AG08395 (cell line): Measurements from ENCODE around the gene SNAP91.
A peak's percentile ranks its signal among the peaks of the same experiment; 100 is the strongest.
"Not testable (repeated sequence)": the region's sequence is repeated elsewhere in the genome, so short reads cannot be mapped to it uniquely, and the experiment has no call there.

Source experiments
- DNase-seq: peaks from one replicate; pipeline ENCODE4 v3.0.0; 2012; ENCODE audit warnings: mixed read lengths, low spot score

Gene SNAP91

GRCh38 chr6:83708970-83709747, at the start of gene SNAP91:
Gene SNAP91 (minus strand): TSS chr6:83709101. CDS start chr6:83707927, 1,174 bp downstream.
- DNase-seq = no peak

- no peak for DNase-seq
Observed at GRCh38 chr6:83758533-83758932, 49.6 kb upstream of the SNAP91 start.

GRCh38 chr6:83757021-83757420, 48.1 kb upstream of the SNAP91 start:
- DNase-seq = no peak

GRCh38 chr6:83756565-83756964, 47.7 kb upstream of the SNAP91 start:
- no peak for DNase-seq

GRCh38 chr6:83752375-83752774, 43.5 kb upstream of the SNAP91 start:
- DNase-seq = not testable (repeated sequence)

- DNase-seq = no peak
Observed at GRCh38 chr6:83741089-83741488, 32.2 kb upstream of the SNAP91 start.

- no peak for DNase-seq
Observed at GRCh38 chr6:83735461-83735860, 26.6 kb upstream of the SNAP91 start.

GRCh38 chr6:83729871-83730270, 21.0 kb upstream of the SNAP91 start:
- DNase-seq = no peak

GRCh38 chr6:83722876-83723275, 14.0 kb upstream of the SNAP91 start:
- DNase-seq = no peak

- no peak for DNase-seq
Observed at GRCh38 chr6:83717809-83718208, 8.9 kb upstream of the SNAP91 start.

GRCh38 chr6:83711958-83712357, 3.1 kb upstream of the SNAP91 start:
- DNase-seq = no peak

- DNase-seq = no peak
Observed at GRCh38 chr6:83709748-83710050, 798 bp upstream of the SNAP91 start.

- DNase-seq = peak; percentile 14
Observed at GRCh38 chr6:83708546-83708969, 343 bp downstream of the SNAP91 start.

- peak; percentile 3 for DNase-seq
Observed at GRCh38 chr6:83707829-83708545, 914 bp downstream of the SNAP91 start.

- DNase-seq = no peak
Observed at GRCh38 chr6:83702749-83703148, 6.2 kb downstream of the SNAP91 start.

GRCh38 chr6:83702077-83702476, 6.8 kb downstream of the SNAP91 start:
- DNase-seq = no peak

GRCh38 chr6:83696674-83697073, 12.2 kb downstream of the SNAP91 start:
- DNase-seq = no peak

GRCh38 chr6:83685481-83685880, 23.4 kb downstream of the SNAP91 start:
- no peak for DNase-seq

- no peak for DNase-seq
Observed at GRCh38 chr6:83677791-83678190, 31.1 kb downstream of the SNAP91 start.

- no peak for DNase-seq
Observed at GRCh38 chr6:83637953-83638352, 70.9 kb downstream of the SNAP91 start.

GRCh38 chr6:83636800-83637199, 72.1 kb downstream of the SNAP91 start:
- no peak for DNase-seq

- DNase-seq = no peak
Observed at GRCh38 chr6:83633609-83634008, 75.3 kb downstream of the SNAP91 start.

GRCh38 chr6:83633149-83633548, 75.8 kb downstream of the SNAP91 start:
- DNase-seq = no peak

- not testable (repeated sequence) for DNase-seq
Observed at GRCh38 chr6:83629908-83630307, 79.0 kb downstream of the SNAP91 start.
